ENCODE results near the gene NEK2.
"Not testable (repeated sequence)": the region's sequence is repeated elsewhere in the genome, so short reads cannot be mapped to it uniquely, and the experiment has no call there.

NEK2 gene

DNA sequence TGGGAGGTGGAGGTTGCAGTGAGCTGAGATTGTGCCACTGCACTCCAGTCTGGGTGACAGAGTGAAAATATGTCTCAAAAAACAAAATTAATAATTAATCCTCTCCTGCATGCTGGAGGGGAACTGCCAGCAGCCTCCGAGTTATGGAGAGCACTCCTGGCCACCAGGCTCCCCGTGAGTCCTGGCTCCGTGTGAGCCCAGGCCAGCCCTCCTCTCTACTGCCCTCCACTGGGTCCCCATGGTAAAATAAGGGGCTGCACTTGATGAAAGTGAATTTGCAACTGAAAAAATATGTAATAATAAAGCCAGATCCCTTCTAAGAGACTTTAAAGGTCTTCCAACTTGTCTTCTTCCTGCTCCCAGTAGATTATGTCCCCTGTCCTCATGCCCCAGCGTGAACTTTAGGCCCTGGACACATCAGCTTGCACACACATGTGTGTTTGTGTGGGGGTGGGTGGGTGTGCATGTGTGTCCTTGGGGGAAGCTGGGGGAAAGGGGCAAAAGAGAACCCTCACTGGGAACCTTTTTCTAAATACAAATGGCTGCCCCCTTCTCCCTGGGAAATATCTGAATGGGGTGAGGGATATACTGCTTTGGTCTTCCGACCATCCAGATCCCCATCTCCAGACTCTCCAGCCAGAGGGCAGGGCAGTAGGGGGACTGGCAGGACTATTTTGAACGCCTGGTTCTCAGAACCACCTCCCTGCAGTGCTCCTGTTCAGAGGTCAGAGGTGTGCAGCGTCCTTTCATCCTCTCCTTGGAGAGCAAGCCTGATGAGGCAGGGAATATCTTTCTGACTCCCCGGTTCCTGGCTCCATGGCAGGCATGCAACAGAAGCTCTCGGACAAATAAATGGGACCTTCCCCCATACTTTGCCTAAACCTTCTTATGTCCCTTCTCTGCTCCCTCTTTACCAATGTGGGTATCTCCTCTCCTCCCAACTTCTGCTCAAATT is 26.2 kb downstream of the NEK2 start:
- no peak for FAIRE-seq

DNA sequence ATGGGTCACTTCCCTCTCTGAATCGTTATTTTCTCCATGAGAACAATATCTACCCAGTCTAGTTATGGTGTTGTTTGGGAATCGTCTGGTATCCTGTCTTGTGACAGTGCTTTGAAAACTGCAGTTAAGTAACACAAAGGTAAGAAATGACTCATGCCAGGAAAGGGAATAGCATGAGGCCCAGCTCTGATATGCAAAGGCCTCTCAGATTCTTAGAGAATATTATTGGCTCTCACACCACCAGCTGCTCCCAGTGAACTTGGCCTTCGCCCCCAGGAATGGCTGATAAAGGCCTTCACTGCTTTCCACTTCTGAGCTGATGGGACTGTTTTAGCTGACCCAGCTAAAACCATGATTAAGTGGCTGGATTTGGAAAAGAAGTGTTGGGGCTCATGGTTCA is 27.1 kb downstream of the NEK2 start:
- FAIRE-seq, result no peak

- FAIRE-seq, result no peak
These were observed 27.7 kb downstream of the NEK2 start for GRCh38 chr1:211647711-211648121.

DNA sequence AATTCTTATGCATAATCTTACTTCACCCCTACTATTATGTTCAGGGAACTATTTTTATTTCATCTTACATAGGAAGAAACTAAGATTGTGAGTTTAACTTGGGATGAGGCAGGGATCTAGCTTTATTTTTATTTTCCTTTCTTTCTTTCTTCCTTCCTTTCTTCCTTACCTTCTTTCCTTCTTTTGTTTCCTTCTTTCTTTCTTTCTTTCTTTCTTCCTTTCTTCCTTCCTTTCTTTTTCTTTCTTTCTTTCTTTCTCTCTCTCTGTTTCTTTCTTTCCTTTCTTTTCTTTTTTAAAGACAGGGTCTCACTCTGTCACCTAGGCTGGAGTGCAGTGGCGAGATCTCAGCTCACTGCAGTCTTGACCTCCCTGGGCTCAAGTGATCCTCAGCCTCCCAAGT is 28.9 kb downstream of the NEK2 start:
- FAIRE-seq, result no peak

DNA sequence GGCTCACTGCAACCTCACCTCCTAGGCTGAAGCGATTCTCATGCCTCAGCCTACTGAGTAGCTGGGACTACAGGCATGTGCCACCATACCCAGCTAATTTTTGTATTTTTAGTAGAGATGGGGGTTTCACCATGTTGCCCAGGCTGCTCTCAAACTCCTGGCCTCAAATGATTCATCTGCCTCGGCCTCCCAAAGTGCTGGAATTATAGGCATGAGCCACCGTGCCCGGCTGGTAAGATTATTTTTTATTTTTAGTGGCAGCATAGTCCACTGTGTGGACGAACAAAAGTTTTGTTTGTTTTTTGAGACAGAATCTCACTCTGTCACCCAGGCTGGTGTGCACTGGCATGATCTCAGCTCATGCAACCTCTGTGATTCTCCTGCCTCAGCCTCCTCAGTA is 29.8 kb downstream of the NEK2 start:
- FAIRE-seq, result not testable (repeated sequence)

- FAIRE-seq, result no peak
These were observed 30.8 kb downstream of the NEK2 start for GRCh38 chr1:211644653-211645052.

GRCh38 chr1:211643324-211644212 is 31.9 kb downstream of the NEK2 start:
- FAIRE-seq, result no peak

DNA sequence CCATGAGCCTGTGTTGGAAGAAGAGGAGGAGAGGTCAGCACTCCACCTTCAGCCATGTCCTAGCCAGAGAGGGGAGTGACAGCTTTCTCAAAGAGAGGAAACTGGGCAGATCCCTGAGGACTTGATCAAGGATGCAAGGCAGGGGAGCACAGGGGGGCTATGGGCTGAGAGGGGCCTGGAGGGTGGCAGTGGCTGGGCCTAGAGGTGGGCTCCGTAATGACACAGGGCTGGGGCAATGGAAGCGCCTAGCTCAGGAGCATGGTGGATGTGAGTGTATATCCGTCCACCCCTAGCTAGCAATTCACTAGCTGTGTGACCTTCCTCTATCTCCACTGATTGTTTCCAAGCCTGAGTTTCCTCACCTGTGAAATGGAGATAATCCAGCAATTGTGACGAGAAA is 32.6 kb downstream of the NEK2 start:
- FAIRE-seq, result no peak

- FAIRE-seq, result no peak
These were observed 33.5 kb downstream of the NEK2 start for GRCh38 chr1:211641942-211642341.

- FAIRE-seq, result no peak
These were observed 34.2 kb downstream of the NEK2 start for GRCh38 chr1:211641044-211641800.

DNA sequence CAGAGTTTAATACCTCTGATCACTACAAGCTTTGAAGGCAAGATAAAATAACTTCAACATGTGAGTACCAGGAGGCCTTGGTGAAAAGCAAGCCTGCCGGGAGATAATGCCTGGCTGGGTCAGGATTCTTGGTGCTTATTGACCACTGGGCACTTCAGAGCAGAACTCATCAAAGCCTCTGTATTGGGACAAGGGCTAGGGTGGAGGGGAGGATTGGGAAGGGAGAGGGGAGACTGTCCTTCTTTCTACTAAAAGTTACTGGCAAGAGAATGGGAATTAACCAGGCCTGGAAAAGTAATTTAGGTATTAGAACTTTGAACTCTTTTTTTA is 35.2 kb downstream of the NEK2 start:
- FAIRE-seq, result no peak

GRCh38 chr1:211639475-211640300 is 35.7 kb downstream of the NEK2 start:
- no peak for FAIRE-seq

DNA sequence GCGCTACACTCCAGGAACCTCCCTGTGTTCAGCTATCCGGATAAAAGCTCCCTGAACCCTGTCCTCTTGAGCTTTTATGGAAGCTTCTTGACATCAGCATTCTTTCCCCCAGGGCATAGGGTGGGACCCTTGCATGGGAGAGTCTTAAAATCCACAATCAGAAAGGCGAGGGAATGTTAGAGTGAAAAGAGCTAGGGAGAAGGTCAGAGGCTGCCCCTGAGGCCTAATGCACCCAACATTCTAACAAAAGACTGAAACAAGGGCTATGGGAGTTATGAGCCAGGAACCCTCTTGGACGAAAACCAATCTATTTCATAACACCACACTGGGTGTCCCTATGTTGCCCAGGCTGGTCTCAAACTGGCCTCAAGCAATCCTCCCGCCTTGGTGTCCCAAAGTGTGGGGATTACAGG is 36.7 kb downstream of the NEK2 start:
- FAIRE-seq, result no peak

DNA sequence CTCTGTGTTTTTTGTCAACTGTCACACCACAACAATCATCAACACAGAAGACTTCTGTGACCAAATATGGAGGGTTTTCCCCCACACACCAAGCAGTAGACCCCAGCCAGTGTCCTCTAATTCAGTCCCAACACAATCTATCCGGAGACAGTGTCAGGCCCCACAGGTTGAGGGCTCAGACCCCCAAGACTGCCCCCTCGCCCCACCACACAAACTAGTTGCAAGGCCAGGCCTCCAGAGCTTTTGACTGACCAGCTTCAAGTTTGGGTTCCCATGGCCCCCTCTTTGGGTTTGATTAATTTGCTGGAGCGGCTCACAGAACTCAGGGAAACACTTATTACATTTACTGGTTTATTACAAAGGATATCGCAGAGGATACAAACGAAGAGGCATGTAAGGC is 37.2 kb downstream of the NEK2 start:
- FAIRE-seq, result no peak

GRCh38 chr1:211637066-211637465 is 38.4 kb downstream of the NEK2 start:
- no peak for FAIRE-seq

DNA sequence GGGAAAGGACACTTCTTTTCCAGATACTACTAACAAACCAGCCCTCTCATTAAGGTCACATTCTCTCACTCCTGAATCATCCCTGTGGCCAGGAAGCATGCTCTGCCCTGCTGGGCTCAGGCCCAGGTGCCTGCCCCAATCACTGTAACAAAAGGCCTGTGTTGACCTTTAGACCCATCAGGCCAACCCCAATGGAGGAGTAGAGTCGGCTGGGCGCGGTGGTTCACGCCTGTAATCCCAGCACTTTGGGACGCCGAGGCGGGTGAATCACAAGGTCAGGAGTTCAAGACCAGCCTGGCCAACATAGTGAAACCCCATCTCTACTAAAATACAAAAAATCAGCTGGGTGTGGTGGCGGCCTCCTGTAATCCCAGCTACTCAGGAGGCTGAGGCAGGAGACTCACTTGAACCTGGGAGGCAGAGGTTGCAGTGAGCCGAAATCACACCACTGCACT is 38.8 kb downstream of the NEK2 start:
- not testable (repeated sequence) for FAIRE-seq

- no peak for FAIRE-seq
These were observed 39.7 kb downstream of the NEK2 start for GRCh38 chr1:211635597-211636205.

DNA sequence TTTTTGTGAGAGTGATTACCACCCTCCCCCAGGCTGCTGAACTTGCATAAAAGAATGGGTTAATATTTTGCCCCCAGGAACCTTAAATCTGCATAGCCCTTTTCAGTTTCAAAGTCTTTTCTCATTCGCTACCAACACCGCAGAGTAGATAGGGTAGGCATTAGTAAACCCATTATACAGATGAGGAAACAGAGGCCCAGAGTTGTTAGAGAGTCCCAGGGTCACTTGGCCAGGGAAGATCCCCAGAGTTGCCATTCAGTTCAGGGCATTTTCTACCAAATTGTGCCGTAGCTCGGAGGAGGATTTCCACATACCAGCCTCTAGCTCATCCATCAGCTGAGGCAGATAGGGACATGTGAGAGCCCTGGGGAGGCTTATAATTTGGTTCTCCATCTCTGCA is 40.5 kb downstream of the NEK2 start:
- no peak for FAIRE-seq

- FAIRE-seq, result no peak
These were observed 41.0 kb downstream of the NEK2 start for GRCh38 chr1:211634461-211634860.

- FAIRE-seq, result no peak
These were observed 41.9 kb downstream of the NEK2 start for GRCh38 chr1:211633524-211633846.

DNA sequence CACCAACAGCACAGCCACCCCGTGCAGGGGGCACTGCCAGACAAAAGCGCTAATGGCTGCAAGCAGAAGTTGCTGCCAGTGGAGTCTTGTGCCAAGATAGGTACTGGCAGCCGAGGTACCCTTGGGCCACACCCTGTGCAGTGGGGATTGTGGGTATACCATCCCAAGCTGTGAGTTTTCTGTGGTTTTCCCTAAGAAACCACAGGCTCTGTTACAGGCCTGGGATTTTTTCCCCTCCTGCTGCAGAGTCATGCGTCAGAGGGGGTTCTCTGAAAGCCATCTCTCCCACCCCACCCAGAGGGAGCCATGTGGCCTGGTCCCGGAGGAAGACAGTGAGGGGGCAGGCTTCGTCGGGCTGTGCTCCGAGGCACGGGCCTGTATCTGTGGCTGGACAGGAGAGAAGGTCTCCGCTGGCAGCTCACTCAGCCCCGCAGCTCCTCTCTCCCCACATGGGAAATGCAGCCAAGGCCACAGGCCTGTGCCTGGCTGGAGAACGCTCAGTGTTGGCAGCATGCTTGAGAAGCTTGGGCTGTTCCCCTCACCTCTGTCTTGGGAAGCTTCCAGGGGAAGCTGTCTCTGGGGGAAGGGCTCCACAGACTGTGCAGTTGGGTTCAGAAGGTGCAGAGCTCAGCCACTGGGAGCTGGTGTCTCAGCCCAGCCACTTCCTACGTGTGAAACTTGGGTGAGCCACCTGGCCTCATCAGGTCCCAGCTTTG is 42.5 kb downstream of the NEK2 start:
- FAIRE-seq, result no peak

Data from endometrium (tissue), 2 donors.